Muscle of back (tissue), 13 donors: Measurements from ENCODE around the gene PVALB. TPM values are rescaled to one million over a fixed set of nuclear protein-coding genes. Genes with fewer than 3 reads are reported as not detected.
A peak's percentile ranks its signal among the peaks of the same experiment; 100 is the strongest.

ENCODE experiments used
- DNase-seq, 3 donors: peaks; one replicate each; pipeline versions ENCODE4 v3.0.0 to v3.0.0-alpha.2; 2013
- long read RNA-seq, 9 donors: transcript quantifications; one replicate each; lab custom pipeline, GENCODE V29; 2026
- polyA plus RNA-seq, 10 donors: library from polyadenylated mRNA; unstranded; fragments of 120-200 nt; gene quantifications; one replicate each; pipeline ENCODE4 v1.2.1, GENCODE V29; 2013; ENCODE audit not compliant: insufficient read length in 10 of 10

Gene PVALB, protein sequence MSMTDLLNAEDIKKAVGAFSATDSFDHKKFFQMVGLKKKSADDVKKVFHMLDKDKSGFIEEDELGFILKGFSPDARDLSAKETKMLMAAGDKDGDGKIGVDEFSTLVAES
- polyA plus RNA-seq, result 10 to 100 TPM in 4 of 10 donors, 1 to 10 TPM in 6; 5.4 to 14.3 (median 9.1) TPM
- long read RNA-seq, donor 1, partial matches to known transcripts, result 0 of 6 reads
- long read RNA-seq, donor 1, other reads (novel, unspliced or antisense), result 0 of 6 reads
- long read RNA-seq, donor 2, partial matches to known transcripts, result 5 of 9 reads
- long read RNA-seq, donor 2, other reads (novel, unspliced or antisense), result 0 of 9 reads
- long read RNA-seq, donor 3, result 0 reads
- long read RNA-seq, donor 4, partial matches to known transcripts, result 0 of 3 reads
- long read RNA-seq, donor 4, other reads (novel, unspliced or antisense), result 0 of 3 reads
- long read RNA-seq, donor 5, partial matches to known transcripts, result 0 of 4 reads
- long read RNA-seq, donor 5, other reads (novel, unspliced or antisense), result 0 of 4 reads
- long read RNA-seq, donor 6, partial matches to known transcripts, result 11 of 14 reads
- long read RNA-seq, donor 6, other reads (novel, unspliced or antisense), result 0 of 14 reads
- long read RNA-seq, donor 7, partial matches to known transcripts, result 0 of 6 reads
- long read RNA-seq, donor 7, other reads (novel, unspliced or antisense), result 0 of 6 reads
- long read RNA-seq, donor 8, partial matches to known transcripts, result 0 of 1 reads
- long read RNA-seq, donor 8, other reads (novel, unspliced or antisense), result 0 of 1 reads
- long read RNA-seq, donor 9, result 0 reads

DNA sequence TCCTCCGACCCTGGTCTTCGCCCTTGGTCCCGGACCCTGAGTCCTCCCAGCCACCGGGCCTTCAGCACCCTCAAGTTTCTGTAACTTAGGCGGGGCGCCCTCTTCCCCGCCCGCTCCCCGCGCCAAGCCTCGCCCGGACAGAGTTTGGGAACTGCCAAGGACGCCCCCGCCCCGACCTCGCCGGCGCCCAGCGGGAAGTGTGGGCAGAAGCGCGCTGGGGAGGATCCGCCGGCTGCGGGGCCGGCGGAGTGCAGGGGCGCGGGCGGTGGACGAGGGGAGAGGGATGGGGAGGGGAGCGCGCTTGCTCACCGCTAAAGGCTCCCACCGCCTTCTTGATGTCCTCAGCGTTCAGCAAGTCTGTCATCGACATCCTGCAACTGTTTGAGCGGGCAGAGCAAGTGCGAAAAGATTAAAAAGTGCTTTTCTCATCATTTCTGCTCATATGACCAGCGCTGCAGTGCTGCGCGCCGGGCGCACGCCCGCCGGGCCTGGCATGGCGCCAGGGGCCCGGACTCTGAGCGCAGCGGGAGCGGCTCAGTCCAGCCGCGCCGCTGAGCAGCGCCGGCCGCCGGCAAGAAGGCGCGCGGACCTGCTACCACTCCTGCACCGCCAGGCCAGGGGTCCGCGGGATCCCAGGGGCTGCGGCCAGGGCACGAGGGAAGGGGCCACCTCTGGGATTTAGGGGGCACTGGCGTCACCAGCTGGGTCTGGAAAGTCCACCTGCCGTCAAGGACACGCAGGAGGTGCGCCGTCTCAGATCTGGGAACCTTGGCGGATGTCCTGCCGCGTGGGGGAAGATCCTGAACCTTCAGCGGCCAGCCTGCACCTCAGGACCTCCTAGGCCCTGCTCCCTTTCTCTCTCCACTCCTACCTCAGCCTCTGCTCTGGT is at the start of gene PVALB:
Gene PVALB, minus strand, starts transcription at position 400 of the 889 bp plus-strand sequence. Its CDS starts 30 bp downstream, at position 370.
- peak; percentile 33 to 79 (median 71) for DNase-seq

DNA sequence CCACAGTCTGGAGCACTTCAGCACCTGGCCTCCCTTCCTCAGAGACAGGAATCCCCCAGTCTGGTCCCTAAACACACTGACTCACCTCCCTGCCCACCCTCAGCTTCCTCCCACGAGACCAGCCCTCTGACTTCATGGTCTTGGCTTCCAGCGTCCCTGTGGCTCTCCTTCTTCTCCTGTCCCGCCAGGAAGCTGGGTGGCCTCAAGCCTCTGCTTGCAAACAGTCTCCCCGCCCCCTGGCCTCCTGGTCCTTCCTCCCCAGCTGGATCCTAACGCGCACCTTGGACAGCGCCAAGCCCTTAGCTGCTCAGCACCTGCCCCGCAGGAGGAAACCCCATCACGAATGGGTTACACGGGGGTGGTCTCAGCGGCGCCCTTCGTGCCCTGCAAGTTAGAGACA is 48.5 kb upstream of the PVALB start:
- DNase-seq, result no peak

DNA sequence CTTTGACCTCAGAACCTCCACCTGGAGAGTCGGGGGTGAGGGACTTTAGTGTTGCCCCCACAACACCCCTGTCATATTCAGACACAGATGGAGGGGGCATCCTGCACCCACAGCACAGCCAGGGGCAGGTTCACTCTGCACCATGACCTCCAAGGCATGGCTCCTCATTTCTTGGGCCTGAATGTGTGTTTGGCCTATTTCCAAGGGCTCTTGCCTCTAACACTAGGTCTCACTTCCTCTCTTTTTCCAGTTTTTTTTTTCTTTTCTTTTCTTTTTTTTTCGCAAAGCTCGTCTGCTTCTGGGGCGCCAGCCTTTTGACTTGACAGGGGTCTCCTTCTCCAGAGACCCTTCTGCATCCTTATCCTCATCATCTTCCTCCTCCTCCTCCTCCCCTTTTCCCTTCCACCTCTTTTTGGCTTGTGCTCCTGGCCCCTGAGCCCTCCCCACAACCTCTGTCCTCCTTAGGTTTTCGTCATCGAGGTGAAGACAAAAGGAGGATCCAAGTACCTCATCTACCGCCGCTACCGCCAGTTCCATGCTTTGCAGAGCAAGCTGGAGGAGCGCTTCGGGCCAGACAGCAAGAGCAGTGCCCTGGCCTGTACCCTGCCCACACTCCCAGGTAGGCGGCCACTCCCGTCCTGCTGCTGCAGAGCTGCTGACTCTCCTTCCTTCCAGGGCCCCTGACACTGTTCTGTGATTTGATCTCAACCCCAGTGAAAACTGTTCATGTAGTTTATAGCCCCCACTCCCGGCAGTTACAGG is 47.8 kb upstream of the PVALB start:
- no peak for DNase-seq

DNA sequence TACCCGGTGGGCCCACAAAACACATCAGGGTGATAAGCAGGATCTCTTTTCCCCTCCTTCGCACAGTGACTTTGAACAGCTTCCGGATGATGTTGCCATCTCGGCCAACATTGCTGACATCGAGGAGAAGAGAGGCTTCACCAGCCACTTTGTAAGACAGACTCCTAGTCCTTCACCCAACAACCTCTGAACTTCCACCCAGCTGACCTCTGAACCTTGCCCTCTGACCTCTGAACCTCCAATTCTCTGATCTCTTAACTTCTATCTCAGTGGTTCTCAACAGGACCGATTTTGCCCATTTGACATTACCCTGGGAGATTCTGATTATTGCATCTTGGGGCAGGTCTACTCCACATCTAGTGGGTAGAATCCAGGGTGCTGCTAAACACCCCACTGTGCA is 47.1 kb upstream of the PVALB start:
- DNase-seq, result no peak

DNA sequence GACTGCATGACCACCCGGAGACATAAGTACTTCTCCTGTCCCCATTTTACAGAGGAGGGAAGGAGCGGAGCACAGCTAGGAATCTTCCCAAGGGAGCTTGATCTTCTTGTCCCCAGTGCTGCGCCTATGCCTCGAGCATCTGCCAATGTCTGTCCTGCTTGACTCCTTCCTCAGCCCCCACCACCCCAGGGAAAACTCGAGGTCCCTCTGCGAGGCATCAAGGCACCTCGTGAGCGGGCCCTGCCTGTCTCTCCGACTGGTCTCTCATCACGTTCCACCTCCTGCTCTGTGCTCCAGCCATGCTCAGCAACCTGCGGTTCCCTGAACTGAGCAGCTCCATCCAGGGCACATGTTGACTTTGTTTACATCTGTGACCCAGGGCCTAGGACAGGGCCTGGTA is 46.4 kb upstream of the PVALB start:
- DNase-seq, result no peak

DNA sequence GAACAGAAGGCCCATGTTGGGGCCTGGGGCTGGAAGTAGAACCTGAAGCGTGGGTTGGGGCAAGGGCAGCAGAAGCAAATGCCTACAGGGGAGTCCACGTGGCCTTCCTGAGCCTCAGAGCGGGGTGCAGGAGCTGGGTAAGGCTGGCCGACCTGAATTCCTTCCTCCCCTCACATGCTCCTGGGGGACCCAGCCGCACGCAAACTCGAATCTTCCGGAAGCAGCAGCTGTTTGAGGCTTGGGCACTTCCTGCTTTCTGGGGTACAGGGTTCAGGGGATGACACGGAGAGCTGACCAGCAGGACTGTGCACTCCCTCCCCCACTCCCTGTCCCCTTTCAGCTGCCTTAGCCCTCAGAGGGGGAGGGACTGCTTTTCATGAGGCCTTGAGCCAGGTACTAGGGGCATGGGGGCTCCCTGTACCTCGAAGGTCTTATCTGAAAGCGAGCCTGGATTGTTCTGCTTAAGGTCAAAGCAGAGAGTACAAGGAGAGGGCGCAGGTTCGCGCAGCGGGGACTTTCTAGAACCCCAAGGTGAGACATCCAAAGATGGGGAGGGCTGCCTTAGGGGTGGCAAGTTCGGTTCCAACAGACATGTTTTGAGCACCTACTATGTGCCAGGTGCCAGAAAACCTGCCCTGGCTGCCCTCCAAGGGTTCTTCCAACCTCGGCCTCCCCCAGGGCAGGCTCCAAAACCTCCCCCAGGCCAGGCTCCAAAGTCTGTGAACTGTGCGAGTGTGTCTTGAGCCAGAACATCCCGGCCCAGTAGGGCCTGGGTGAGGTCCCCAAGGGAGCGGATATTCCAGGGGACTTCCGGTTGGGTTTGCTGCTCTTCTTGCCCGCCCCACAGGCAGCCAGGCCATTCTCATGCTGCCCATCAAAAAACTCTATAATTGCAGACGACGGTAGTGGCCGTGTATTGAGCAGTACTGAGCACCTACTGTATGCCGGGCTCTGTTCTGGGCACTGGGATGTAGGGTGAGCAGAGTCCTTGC is 45.7 kb upstream of the PVALB start:
- DNase-seq, result peak in 2 of 3 donors; percentile 19 to 36

DNA sequence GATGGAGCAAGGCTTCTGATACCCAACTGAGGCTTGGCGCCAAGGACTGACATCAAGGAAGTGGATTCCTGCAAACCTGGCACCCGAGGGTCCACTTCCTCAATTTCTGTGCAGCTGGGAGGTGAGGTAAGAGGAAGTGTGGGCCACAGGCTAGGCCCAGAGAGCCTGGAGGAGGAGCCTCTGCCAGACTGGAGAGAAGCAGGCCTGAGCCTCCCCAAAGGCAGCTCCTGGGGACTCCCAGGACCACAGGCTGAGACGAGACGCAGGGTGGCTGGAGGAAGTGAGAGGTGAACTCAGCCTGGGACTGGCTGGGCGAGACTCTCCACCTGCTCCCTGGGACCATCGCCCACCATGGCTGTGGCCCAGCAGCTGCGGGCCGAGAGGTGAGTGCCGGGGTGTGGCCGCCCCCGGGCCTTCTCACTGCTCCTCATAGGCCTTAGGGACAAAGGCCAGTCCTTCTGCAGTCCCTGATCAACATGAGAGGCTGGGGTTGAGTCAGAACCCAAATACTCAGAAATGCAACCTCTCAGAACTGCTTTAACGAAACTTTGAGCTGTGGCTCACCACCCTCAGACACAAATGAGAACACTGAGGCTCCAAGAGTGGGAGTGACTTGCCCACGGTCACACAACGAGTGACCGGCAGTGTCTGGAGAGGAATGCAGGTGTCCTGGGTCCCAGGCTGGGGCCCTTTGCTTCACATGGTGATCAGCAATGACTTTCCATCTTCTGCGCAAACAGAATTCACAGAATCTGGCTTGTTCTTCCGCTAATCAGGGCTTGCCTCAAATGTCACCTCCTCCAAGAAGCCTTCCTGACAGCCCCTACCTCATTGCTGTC is 44.2 kb upstream of the PVALB start, which contains the start of gene NCF4:
Gene NCF4, plus strand, starts transcription at position 186 of the 839 bp plus-strand sequence. Its CDS starts 166 bp downstream, at position 352.
- DNase-seq, result peak in 2 of 3 donors; percentile 27 to 60

DNA sequence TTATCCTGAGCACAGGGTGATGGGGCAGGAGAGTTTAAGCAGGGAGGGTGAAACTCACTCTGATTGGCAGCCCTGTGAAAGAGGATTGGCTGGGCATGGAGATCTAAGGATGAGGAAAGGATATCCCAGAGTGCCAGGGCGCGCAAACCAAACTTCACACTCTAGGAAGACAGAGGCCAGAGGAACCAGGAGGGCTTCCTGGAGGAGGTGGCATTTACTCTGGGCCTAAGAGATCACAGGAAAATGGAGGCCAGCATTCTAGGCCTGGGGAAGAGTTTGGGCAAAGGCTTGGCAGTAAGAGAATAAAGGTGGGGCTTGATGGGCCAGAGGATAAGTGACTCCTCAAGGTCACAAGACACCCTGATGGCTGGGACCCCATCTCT is 43.6 kb upstream of the PVALB start:
- no peak for DNase-seq

DNA sequence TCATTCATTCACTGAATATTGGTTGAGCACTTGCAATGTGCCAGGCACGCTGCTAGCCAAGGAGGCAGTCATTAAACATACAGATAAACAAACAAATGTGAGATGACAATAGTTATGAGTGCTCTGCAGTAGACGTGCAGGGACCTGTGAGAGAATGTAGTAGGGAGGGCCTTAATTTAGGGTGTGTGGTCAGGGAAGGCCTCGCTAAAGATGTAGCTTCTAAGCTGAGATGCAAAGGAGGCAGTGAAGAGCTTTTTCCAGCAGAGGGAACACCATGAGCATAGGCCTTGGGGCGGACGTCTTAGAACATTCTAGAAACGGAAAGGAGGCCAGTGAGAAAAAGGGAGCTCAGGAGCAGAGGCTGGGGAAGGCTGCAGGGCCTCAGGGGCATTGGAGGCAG is 43.2 kb upstream of the PVALB start:
- DNase-seq, result no peak

DNA sequence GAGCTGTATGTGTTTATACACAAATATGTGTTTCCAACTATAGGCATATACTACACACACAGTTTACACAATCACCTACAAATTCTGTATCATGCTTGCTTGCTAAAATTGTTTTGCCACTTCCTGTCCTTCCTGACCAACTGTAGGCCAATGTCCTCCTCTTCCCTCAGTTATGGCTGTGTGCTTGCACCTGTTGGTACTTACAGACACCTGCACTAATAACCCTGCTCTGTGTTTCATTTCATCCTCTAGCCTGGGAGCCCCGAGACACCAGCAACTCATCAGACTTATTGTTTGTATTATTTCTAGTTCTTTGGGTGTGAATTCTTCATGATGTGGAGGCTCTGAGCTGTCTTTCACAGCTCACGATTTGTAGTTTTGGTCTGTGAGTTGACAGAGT is 42.1 kb upstream of the PVALB start:
- no peak for DNase-seq

DNA sequence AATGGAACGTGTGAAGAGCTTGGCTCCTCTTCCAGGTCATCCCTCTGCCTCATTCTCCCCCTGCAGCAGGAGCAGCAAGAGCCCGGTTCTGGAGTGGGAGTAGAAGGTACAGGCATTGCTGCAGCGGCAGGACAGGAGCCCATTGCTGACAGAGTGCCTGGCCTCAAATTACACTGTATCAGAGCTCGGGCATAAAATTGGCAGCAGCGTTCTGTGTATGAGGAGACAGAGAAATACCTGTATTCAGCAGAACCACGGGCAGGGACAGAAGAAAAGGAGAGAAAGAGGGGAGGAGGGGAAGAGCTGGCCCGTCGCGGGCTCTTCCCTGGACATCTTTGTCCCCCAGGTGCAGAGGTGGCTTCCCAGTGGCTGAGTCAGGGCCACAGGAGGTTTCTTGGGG is 41.3 kb upstream of the PVALB start:
- no peak for DNase-seq

DNA sequence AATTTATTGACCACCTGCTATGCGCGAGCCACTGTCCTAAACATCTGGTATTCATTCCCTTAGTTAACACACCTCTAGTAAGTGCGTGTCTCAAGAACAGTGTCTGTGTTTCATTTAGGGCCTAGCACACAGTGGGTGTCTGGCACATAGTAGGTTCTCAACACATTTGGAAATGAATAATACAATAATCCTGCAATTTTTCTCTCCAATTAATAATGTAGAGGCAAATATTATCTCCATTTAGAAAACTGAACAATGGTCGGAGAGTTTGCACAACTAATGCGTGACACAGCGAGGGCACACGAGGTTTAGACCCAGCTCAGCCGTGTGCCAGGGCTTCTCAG is 39.9 kb upstream of the PVALB start:
- no peak for DNase-seq

DNA sequence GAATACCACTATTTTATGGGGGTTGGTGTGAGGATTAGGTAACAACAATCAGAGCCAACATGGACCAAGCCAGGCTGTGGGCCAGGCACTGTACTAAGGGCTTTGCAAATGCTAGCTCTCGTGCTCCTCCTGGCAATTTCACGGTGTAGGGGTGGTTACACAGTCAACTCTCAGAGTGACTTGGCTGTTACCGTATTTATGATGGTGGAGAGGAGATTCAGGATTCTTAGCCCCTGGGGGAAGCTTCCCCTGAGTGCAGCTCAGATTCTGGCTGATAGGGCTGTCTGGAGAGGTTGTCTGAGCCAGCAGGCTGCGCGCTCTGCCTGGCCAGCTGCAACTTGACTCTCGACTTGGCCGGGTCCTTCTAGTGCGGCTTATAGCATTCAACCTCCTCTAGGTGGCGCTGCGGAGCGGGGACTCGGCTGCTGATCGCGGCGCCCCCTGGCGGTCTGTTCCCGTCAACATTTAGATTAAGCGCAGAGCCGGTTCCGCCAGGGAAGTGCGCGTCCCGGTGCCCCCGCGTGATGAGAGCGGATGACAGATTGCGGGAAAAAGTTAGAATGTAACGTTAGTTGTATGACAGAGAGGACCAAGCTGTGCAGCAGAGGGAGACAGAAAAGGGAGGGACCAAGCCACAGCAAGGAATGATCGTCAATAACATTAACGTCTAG is 39.4 kb upstream of the PVALB start:
- DNase-seq, result peak; percentile 84 to 95 (median 94)

DNA sequence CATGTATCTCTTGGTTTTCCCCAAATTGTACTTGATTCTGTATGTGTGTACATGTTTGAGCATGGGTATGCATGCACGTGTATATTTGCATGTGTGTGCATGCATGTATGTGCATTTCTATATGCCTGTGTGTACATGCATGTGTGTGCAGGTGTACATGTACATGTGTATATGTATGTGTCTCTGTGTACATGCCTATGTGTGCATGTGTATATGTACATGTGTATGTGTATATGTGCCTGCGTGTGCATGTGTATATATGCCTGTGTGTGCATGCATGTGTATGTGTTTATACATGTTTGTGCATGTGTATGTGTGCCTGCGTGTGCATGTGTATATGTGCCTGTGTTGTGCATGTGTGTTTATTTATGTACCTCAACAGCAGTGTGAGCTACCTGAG is 38.6 kb upstream of the PVALB start:
- no peak for DNase-seq

DNA sequence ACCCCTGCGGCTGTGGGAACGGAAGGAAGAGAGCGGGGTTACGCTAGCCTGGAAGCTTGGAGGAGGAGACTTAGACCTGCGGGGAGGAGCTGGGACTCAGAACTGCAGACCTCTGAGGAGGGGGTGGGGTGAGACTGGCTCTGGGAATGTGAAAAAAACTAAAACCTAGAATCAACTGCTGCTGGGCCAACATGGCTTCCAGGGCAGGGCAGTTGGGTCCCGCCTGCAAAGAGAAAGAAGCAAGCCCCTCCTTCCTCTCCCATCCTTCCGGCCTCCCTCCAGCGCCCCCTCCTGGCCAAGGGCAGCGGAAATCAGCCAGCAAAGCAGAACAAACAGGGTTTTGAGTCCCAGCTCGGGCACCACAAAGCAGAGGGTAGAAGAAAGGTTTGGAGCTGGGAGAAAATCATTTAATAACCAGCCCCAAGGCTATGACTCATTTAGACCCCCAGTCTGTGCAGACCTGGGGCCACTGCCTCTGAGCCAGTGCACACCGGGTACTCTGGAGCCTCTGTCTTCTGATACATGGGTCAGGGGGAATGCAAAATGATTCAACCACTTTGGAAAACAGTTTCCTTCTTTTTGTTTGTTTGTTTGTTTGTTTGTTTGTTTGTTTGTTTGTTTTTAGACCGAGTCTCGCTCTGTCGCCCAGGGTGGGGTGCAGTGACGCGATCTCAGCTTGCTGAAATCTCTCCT is 36.7 kb upstream of the PVALB start:
- peak; percentile 19 to 78 (median 53) for DNase-seq

DNA sequence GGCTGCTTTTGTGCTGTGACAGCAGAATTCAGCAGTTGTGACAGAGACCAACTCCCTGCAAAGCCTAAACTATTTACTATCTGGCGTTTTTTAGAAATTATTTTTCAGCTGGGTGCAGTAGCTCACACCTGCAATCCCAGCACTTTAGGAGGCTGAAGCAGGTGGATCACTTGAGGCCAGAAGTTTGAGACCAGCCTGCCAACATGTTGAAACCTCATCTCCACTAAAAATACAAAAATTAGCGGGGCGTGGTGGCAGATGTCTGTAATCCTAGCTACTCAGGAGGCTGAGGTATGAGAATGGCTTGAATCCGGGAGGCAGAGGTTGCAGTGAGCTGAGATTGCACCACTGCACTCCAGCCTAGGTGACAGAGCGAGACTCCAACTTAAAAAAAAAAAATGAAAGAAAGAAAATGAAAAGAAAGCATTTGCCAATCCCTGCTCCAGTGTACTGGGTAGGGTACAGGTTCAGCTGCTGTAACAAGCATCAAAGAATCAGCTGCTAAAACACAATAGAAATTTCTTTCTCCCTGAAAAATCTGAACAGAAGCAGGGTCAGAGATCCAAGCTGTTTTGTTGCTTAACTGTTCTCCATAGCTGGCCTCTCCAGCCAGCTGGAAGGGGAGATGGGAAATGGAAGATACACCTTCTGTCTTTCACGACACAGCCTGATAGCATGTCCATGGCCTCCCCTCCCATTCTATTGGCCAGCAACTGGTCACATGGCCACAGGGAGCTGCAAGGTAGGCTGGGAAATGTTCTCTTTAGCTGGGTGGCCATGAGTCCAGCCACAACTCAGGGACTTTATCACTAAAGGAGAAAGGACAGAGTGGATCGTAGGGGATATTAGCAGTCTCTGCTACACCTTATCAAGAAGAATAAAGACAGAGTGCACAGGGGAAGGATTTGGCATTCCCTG is 35.5 kb upstream of the PVALB start:
- no peak for DNase-seq

DNA sequence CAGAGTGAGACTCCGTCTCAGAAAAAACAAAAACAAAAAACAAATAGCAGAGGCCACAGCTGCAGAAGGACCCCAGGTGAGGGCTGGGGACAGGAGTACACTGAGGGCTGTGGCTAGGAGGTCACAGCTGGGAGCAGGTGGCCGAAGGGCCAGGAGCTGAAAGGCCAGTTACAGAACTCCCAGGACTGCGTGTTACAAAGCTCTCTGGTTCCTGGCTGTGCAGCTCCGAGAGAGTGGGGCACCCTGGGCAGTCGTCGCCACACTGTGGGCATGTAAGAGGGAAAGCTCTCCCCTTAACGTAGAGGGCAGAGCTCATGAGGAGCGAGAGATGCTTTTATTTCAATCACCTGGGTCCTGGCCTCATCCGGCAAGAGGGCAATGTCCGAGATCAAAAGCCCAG is 33.8 kb upstream of the PVALB start:
- DNase-seq, result no peak
